ENCODE results near the gene TRIM54.

The TRIM54 gene

DNA sequence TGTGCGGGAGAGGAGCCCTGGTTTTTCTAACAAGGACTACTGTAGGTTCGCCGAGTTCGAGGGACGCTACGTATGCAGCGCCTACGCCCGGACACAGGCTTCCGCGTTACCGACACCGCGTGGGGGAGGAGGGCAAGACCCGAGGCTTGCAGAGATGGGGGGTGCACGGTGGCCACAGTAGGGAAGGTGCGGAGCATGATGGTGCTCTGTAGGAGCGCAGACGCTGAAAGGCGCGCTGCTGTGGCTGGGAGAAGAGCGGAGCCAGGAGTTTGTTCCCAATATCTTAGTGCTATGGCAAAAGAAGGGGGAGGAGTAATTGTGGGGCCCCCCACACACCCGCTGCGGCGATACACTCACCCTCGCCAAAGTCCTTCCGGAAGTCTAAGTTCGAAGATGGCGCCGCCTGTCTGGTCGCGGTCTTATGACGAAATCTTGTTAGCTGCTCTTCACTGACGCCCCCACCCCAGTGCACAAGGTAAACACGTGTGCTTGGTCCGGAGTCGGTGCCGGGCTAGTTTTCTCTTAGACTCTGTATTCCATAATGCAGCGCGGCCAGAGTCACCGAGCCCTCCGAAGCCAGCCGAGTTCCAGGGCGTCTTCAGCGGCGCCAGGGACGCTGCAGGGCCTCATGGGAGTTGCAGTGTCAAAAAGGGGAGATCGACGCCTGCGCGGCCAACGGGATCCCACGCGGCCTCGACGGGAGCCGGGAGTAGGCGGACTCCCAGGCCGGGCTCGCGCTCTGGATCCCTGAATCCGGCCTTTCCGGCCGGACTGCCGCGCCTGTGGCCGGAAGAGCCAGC is 74.4 kb downstream of the TRIM54 start, which contains the start of gene GTF3C2:
GTF3C2 (minus strand) TSS at position 383 of the 800 bp plus-strand sequence. CDS start 13,210 bp downstream, outside the sequence.
- peak; percentile 94 for DNase-seq (ENCODE audit: low read depth)

Data from stromal cell of bone marrow (primary cell).